Esophagus mucosa (tissue), 1 donor: Measurements from ENCODE around the gene TUT7. TPM values are rescaled to one million over a fixed set of nuclear protein-coding genes. Genes with fewer than 3 reads are reported as not detected.
"Not testable (repeated sequence)": the region's sequence is repeated elsewhere in the genome, so short reads cannot be mapped to it uniquely, and the experiment has no call there.

Experiments used
- ATAC-seq: fragments of 200-7000 bp; cut with Tn5 transposase; one replicate; pipeline ENCODE4 v1.9.1; 2020
- total RNA-seq: library from RNA; stranded (reverse); gene quantifications from one replicate; pipeline ENCODE4 v1.2.4, GENCODE V29; 2023
- donor health status: DM: yes; HTN: yes; CAD: no.

TUT7 gene
- total RNA-seq, 1 donor from 2014 or later = 33.3 TPM

DNA sequence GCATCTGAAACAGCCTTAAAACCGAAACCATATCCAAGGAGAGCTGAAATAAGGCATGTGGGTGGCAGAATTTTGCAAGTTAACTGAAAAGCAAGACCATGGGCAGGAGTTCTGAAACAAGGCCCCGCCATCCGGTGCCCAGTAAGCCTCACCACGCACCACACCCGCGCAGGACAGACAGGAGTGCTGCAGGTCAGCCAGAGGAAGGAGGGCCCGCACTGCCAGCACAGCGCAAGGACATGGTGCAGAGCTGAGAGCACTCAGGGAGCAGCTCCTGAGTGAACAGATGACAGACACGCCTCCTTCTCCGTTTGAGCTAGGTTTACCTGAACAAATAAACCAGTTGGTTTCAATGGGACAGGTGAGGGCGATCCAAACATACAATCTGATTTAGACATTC is 55.3 kb downstream of the TUT7 start:
- no peak for ATAC-seq

DNA sequence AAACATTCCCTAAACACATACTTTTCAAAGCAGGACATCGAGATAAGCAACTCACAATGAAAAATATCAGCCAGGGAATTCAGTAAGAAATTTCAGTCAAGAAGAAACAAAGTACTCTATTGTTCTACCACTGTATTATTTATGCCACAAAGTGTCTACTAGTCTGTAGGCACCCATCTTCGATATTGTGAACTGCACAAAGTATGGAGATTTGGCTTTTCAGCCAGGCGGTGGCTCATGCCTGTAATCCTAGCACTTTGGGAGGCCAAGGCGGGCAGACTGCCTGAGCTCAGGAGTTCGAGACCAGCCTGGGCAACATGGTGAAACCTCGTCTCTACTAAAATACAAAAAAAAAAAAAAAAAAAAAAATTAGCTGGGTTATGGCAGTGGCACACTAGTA is 63.9 kb downstream of the TUT7 start:
- not testable (repeated sequence) for ATAC-seq

DNA sequence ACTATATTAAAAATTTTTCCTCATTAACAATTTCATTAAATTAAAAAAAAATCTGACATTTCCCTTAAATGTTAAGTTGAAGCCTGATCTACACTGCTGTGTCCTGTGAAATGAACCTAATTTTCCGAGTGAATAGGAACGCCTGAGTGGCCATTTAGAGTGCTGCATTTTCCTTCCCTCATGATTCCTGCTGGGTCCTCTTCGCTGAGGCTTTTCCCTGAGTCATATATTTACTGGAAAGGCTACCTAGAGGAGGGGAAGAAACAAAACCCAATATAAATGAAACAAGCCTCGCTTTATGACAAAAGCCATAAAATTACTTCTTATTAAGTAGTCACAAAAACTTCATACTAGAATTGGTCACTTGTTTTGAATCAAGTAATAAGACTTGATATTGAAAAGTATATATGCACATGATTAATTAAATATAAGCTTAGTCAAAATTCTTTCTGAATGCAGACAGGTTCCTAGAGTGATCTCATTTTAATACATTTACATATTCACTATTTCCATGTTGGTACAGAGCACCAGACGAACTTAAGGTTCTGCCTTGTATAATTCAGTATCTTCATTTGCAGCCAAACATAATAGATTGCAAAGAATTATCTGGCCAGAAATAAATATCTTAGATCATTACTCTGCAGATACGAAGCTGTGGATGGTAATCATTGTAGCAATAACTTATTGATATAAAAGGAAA is 65.6 kb downstream of the TUT7 start:
- ATAC-seq = no peak

DNA sequence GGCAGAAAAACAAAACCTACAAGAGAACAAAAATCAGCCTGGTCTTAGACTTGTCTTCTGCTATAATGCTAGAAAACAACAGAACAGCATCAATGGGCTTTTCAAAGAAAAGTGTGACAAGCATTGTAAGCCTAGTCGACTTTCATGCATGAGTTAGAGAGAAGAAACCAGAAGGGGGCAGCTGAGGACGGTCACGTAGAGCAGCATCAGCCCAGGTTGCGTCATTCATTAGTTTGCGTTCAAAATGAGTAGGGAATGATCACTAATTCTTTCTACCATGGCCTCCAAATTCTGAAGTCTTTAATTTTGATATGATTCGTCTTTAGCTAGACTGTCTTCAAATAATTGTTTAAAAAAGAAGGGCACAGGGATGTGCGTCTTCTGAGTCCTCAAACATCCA is 67.2 kb downstream of the TUT7 start:
- ATAC-seq = no peak

DNA sequence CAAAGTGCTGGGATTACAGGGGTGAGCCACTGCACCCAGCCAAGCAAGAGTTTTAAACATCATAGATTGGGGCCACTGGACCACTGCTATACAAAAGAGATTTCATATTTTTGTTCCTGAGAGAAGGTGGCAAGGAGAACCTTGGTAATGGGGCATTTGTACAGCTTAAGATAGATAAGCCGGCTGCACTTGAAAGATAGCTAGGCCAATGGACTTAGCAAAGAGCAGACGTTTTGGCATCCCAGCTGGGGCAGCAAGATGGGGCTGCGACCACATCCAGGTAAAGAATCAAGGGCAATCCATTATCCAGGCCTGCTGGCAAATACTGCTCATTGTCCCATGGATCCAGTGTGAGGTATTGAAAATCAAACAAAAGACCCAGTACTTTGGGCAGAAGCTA is 67.9 kb downstream of the TUT7 start:
- ATAC-seq = no peak

DNA sequence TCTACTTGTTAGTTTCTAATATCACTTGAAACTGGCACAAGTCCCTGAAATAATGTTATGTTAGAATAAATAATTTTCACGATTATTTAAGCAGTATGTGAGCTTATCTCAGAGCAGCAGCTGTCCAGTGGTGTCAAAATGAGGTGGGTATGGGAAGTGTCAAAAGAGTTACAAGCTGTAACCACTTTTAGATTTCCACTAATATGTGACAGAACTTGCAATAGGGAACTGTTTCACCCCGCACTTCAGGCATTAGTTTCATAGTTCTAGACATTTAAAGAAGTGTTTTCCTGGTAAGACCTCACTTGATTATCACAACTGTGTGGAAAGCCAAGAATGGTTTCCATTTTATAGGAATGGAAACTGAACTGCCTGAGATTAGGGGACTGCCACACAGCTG is 68.9 kb downstream of the TUT7 start:
- no peak for ATAC-seq

DNA sequence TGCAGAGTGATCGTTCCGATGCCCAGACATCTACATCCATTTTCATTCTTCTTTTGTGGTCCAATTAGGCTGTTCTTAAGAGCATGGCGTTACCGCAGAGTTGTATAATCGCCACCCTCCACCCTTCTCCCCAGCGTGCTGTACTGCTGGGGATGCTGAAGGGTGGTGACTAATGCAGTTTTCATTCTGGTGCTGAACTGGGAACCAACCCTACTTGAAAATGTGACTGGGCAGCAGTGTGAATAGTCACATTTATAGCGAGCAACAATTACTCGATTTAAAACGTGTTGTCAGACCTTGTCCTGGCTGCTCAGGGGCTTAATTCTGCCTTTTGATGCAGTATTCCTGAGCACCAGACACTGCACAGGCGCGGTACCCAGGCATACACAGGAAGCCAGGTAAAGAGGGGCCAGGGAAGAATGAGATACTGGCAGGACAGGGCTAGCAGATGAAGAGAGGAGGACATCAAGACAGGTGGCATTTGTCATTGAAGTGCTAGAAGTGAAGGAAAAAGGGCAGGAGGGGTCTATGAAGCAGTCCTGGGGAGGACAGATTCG is 71.2 kb downstream of the TUT7 start:
- peak; percentile 72 for ATAC-seq

DNA sequence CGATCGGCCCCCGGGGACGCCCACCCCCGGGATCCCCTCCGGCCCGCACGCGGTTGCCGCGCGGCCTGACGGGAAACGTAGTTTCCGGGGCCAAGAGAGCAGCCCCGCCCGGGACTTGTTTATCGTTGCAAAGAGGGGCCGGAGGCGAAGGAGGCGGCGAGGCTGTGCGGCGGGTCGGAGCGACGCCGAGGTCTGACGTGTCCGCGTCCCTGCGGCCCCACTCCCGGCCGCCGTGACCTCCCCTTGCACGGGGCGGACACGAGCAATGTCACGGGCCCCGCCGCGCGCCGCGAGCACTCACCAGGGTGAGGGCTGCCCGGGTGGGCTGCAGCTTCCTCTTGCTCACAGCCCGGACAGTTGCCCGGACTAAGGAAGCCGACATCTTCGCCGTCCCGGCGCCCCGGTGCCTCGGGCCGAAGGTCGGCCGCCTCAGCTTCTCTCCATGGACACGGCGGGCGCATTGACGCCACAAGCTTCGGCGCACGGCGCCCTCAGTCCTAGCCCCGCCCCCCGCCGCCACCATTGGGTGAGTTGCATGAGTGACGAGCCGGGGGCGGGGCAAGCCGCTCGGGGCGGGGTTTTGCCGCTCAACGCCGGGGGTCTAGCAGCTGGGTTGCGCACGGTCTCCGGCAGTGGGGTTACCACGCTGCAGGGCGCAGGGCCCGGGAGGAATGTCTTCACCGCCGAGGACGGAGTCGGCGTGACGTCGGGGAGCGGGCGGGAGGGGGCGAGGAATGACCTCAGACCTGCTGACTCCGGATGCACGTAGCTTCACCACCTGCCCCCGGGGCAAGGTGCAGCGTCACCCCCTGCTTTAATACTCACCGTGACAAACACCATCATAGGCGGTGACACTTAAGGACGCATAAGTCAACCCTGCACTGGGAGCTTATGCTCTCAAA is 71.9 kb downstream of the TUT7 start, which contains the start of gene ISCA1:
Gene ISCA1 (minus strand): TSS at position 462 of the 902 bp plus-strand sequence. CDS start 80 bp downstream, at position 382.
- peak; percentile 94 for ATAC-seq

DNA sequence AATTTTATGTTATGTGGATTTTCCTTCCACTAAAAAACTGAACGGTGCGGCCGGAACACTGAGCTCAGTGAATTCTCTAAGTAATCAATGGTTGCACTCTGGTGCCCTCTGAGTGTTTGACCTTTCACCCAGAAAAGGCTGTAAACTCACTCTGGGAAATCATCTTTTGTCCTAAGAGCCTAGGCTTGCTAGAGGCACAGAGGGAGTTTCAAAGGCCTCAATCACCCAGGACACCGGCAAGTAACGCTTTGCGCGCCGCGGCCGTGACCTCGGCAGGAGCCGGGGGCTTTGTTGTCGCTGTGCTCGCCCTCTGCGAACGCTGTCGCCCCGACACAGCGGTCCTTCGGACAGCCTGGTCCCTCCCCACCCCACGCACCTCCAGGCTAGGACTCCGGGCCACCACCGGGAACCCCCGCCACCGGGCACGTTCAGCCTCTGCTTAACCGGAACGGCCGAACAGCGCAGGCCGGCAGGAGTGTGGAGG is 72.6 kb downstream of the TUT7 start:
- peak; percentile 34 for ATAC-seq

DNA sequence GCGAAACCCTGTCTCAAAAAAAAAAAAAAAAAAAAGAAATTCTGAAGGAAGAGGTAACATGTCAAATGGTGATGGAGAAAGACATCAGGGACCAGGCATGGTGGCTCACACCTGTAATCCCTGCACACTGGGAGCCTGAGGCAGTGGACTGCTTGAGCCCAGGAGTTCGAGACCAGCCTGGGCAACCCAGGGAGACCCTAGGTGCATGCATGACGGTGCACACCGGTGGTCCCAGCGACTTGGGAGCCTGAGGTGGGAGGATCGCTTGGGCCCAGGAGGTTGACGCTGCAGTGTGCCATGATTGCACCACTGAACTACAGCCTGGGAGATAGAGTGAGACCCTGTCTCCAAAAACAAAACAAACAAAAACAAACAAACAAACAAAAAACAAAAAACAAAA is 73.6 kb downstream of the TUT7 start:
- no peak for ATAC-seq

DNA sequence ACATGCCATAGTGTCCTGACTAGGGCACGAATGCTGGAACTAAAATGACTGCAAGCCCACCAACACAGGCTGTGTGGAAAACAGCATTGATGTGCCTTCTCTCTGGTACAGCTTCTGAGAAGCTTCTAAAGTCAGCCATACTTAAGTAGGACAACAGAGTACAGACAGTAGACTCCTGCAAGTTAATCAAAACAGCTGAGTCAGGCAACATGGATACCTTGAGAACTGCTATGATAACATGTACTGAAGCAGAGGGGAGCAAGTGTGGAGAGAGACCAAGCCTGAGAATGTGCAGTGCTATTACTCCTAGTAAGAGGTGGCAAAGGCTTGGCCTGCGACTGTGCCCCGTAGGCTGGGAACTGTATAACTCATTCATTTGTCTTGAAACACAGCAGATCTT is 74.4 kb downstream of the TUT7 start:
- ATAC-seq = no peak

DNA sequence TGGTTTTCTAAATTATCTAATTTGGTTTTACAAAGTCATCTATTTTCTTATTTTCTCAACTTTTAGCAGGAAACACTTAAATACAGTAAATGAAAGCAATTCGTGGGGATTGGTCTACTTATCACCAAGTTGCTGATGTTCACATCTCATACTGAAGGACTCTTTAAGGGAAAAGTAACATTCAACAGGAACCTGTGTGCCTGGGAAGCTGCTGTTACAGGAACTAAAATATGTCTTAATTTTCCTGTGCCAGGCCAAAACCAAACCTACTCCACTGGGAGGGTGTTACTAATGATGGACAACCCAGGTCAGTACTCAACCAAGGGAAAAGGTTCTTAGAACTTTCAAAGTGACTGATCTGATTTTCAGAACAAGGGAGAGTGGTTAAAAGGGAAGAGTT is 77.1 kb downstream of the TUT7 start:
- no peak for ATAC-seq

DNA sequence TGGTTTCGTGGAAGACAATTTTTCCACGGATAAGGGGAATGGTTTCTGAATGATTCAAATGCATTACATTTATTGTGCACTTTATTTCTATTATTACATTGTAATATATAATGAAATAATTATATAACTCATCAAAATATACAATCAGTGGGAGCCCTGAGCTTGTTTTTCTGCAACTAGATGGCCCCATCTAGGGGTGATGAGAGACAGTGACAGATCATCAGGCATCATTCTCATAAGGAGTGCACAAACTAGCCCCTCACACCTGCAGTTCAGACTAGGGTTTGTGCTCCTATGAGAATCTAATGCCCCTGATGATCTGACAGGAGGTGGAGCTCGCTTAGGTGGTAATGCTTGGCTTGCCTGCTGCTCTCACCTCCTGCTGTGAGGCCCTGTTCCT is 78.2 kb downstream of the TUT7 start:
- no peak for ATAC-seq

DNA sequence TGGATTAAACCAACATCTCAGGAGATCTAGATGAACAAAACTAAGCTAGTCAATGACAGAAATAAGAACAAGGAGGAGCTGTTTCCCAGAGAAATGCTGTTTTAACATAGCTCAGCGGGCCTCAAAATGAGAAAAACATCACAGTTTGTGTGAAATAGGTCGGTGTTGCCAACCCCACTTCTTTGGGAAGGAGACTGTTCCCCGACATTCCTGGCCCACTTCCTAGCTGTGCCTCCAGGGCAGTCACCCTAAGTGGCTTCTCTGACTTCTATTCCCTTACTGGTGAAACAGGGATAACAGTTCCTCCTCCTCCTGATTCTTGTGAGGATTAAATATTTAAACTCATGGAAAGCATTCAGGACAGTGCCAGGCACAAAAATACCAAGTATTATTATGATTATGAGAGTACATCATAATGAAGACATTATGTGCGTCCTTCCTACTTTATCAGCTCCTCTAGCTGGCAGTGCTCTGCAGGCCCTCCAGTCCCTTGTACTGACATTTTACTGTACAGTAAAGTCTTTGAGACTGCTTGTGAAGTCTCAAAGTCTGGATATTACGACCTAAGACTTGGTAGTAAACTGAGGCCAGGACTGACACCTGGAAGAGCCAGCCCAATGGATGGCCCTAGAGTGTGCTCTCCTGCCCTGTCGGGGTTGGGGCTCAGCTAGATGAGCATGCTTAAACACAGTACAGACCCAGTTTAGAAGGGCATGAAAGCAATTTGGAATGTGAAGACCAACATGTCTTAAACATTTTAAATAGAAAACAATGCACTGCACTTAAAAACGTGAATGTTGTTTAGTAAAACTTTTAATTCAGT is 79.2 kb downstream of the TUT7 start:
- ATAC-seq = no peak

DNA sequence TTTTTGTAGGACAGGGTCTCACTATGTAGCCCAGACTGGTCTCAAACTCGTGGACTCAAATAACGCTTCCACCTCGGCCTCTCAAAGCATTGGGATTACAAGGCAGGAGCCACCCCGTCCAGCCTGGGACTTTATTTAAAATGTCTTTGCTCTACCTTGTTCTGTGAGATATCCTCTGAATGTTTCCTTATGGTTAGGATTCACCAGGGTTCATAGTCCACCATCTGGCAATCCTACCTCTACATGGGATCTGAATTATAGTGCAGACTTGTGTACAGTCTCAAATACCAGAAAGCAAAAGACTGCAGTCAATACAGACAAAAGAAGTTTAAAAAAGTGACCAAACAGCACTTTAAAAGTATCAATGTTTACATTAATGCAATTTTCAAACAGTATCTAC is 82.0 kb downstream of the TUT7 start:
- ATAC-seq = no peak

DNA sequence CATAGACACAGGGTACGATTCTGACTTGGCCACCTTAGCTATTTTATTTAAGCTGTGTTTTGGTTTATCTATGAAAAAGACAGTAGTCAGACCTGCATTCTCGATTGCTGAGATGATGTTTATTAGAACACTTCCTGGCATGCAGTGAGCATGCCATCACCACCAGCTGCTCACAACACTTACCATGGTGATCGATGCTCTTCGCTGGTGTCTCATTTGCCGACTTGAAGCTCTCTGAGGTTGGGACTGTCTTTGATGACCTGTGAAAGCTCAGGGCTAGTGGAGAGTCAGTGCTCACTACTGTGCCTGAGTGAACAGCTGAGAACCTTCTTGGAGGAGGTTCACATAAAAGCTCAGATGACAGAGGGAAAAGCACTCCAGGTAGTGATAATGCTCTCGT is 90.3 kb downstream of the TUT7 start:
- ATAC-seq = no peak

DNA sequence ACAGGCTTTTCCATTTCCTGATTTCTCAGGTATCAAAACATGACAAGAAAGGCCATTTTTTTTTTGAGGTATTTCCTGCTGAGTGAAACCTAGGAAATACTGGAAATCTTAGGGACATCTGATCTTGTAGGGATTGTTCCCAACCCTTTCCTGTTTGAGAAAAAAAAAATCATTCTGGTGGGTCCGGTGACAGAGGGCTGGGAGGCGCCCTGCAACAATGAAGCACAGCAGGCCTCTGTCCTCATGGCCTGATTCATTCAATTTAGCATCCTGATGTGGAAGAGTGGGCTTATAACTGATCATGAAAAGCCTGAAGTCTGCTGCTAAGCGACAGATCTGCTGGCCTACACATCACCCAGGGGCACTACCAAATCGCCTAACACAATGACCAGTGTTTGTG is 91.7 kb downstream of the TUT7 start:
- no peak for ATAC-seq

DNA sequence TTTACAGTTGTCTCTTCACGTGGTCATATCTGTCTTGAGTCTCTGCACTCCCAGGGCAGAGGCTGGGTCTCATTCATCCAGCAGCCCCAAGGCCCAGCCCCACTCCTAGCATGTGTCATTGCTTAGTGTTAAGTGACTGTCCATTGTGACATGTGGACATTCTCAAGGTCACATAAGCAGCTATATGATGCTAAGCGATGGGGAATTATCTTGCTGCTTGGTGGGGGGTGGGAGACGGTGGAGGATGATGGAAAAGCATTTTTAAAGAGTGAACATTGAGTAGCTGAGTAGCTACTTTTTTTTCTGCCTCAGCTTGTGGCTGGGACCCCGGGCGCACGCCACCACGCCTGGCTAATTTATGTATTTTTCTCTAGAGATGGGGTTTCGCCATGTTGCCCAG is 94.7 kb downstream of the TUT7 start, which contains the start of gene C9orf153:
Gene C9orf153 (minus strand): TSS at position 101 of the 400 bp plus-strand sequence. CDS start 30,054 bp downstream, outside the sequence.
- ATAC-seq = no peak

DNA sequence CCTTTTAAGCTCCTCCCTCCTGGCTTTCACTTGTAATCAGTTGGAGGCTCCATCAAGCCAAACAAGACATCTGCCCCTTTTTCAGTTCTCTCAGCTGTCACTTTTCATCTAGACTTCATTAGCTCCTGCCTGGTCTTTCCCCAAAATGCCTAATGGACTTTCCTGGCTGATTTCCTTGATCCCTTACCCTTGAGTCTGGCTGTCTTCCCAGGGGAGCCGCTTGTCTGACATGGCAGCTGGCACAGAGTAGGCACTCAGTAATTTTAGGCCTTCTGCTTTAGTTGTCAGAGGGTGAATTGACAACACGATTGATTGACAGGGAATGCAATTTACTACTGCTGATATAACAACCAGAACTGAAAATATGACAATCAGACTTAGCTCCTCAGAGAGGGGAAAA is 96.8 kb downstream of the TUT7 start:
- no peak for ATAC-seq

DNA sequence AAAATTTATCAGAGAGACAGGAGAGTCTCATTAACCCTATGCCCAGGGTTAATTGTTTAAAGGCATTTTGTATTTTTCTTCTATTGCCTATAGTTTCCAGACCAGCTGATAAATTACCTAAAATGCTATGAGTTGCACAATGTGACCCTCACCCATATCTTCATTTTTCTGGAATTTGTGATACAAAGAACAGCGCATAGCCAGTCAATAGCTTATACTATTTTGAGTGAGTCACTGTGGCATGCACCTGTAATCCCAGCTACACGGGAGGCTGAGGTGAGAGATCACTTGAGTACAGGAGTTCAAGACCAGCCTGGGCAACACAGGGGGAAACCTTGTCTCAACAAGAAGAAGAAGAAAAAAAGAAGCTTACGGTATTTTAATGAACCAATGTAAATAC is 97.6 kb downstream of the TUT7 start:
- ATAC-seq = no peak

DNA sequence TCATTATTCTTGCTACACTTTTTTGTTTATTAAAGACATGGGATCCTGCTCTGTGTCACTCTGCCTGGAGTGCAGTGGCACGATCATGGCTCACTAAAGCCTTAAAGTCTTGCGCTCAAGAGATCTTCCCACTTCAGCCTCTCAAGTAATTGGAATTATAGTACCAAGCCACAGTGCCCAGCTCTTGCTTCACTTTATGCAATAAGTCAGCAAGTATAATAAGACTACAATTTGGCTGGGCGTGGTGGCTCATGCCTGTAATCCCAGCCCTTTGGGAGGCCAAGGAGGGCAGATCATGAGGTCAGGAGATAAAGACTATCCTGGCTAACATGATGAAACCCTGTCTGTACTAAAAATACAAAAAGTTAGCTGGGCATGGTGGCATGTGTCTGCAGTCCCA is 100.6 kb downstream of the TUT7 start:
- ATAC-seq = no peak

DNA sequence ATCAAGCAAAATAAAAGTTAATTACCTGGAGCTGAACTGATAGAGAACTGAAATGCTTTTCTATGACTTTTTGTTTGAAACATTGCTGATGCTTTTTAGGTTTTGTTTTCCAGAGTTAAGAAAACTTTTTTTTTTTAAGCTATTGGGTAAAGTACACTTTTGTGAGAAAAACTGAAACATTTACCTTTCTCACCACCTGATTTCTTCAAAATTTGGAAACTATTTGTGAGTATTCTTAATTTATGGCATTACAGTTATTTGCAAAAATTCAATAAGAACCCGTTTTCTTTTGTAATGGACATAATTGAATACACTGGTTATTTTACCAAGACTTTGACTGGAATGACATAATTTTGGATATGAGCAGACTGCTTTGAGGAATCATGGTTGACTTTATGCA is 101.3 kb downstream of the TUT7 start:
- ATAC-seq = no peak
